Panc1 (cell line): ENCODE measurements around the gene ZNG1A. TPM values are rescaled to one million over a fixed set of nuclear protein-coding genes. Genes with fewer than 3 reads are reported as not detected.
"Not testable (repeated sequence)": the region's sequence is repeated elsewhere in the genome, so short reads cannot be mapped to it uniquely, and the experiment has no call there.

ENCODE experiments used
- ATAC-seq: fragments of 200-7000 bp; cut with Tn5 transposase; 2 replicates; pipeline ENCODE4 v1.9.1; 2020; ENCODE audit warnings: mild to moderate bottlenecking, moderate library complexity
- Bru-seq: library from RNA; stranded (reverse); fragments of 400-500 nt; gene quantifications from one replicate; lab custom pipeline; 2021; lab: Mats Ljungman, UMichigan
- BruChase-seq, 2 experiments: library from RNA; stranded (reverse); fragments of 400-500 nt; gene quantifications; one replicate each; lab custom pipeline; 2021; lab: Mats Ljungman, UMichigan
- BruUV-seq: library from RNA; stranded (reverse); fragments of 400-500 nt; replicated peaks from 2 replicates; lab custom pipeline; 2021; lab: Mats Ljungman, UMichigan
- CTCF ChIA-PET: fragments of 300-600 bp; sonication (Branson Sonifier 250); formaldehyde crosslinking; loops from one replicate; lab custom pipeline; 2022; ENCODE audit warnings: antibody characterized with exemption; lab: Charles Lee
- POLR2A ChIA-PET: fragments of 300-600 bp; sonication (Branson Sonifier 250); formaldehyde crosslinking; loops from one replicate; lab custom pipeline; 2022; ENCODE audit warnings: antibody characterized with exemption; lab: Charles Lee
- DNase-seq: peaks from one replicate; pipeline ENCODE4 v3.0.0-alpha.2; 2010; ENCODE audit warnings: low read depth, low spot score
- H3K27ac ChIP-seq: 2 replicates; pipeline ENCODE4 v1.5.1; 2011; ENCODE audit warnings: mild to moderate bottlenecking, low read length, inconsistent platforms
- H3K27me3 ChIP-seq: fragments of 200-500 bp; sonication (Bioruptor generic); 2 replicates; pipeline ENCODE4 v1.6.0; 2014; ENCODE audit warnings: low read length, inconsistent platforms; ENCODE audit not compliant: control insufficient read depth, insufficient read depth
- H3K36me3 ChIP-seq: fragments of 200-500 bp; sonication (Bioruptor generic); 2 replicates; pipeline ENCODE4 v1.5.1; 2014; ENCODE audit warnings: inconsistent platforms, mild to moderate bottlenecking, low read length, moderate library complexity; ENCODE audit not compliant: control insufficient read depth, insufficient read depth
- H3K4me1 ChIP-seq: 2 replicates; pipeline ENCODE4 v1.5.1; 2011; ENCODE audit warnings: inconsistent platforms, mild to moderate bottlenecking, low read length, moderate library complexity; ENCODE audit not compliant: control insufficient read depth, insufficient read depth
- H3K4me3 ChIP-seq, 2 experiments: 2 replicates each; pipeline ENCODE4 v1.5.1; 2011 to 2012; ENCODE audit warnings: low read depth in 2 of 2, low read length in 2 of 2, mild to moderate bottlenecking in 2 of 2, inconsistent platforms in 1 of 2, moderate library complexity in 1 of 2
- H3K9me3 ChIP-seq: fragments of 200-500 bp; sonication (Bioruptor generic); 2 replicates; pipeline ENCODE4 v1.5.1; 2014; ENCODE audit warnings: low read depth, mild to moderate bottlenecking, inconsistent platforms, low read length, moderate library complexity; ENCODE audit not compliant: control insufficient read depth, insufficient read depth
- POLR2AphosphoS5 ChIP-seq: IDR thresholded peaks from 2 replicates; pipeline ENCODE4 v1.6.1; 2012; ENCODE audit warnings: mild to moderate bottlenecking, low read depth, low read length, moderate library complexity
- SIN3A ChIP-seq: IDR thresholded peaks from 2 replicates; pipeline ENCODE4 v1.6.1; 2012; ENCODE audit warnings: low read depth, mild to moderate bottlenecking, low read length, moderate library complexity, borderline replicate concordance; ENCODE audit not compliant: insufficient read depth
- TCF7L2 ChIP-seq: IDR thresholded peaks from 2 replicates; pipeline ENCODE4 v1.6.1; 2011; ENCODE audit warnings: mild to moderate bottlenecking, low read depth, low read length, inconsistent platforms
- in situ Hi-C: cut with HindIII; loops from 2 replicates; pipeline ENCODE4 v1.10.0; 2016; ENCODE audit warnings: low sequenced_read_pairs, low pct_unique_long_range_greater_than_20kb
- intact Hi-C: fragments of 100-400 bp; cut with micrococcal nuclease; formaldehyde crosslinking; loops from one replicate; pipeline ENCODE4 v1.10.0; 2022; ENCODE audit not compliant: unreplicated experiment
- long read RNA-seq: library from polyadenylated mRNA; unstranded; transcript quantifications from one replicate; pipeline ENCODE4 v2.0.0, GENCODE V29; 2021; ENCODE audit not compliant: unreplicated experiment
- polyA plus RNA-seq: library from polyadenylated mRNA; unstranded; fragments of >200 nt; gene quantifications from one replicate; pipeline ENCODE4 v1.2.1, GENCODE V29; 2012; ENCODE audit warnings: missing spikeins; ENCODE audit not compliant: insufficient read length
- total RNA-seq: library from RNA; stranded (reverse); gene quantifications from one replicate; pipeline ENCODE4 v1.2.1, GENCODE V29; 2021; ENCODE audit not compliant: unreplicated experiment
- TF ChIP-seq, protein P1 (sequence below), 2 experiments: IDR thresholded peaks; 2 replicates each; pipeline ENCODE4 v1.6.1; 2011 to 2012; ENCODE audit warnings: low read depth in 2 of 2, control low read depth in 1 of 2, low read length in 1 of 2, mild to moderate bottlenecking in 1 of 2, moderate library complexity in 1 of 2; ENCODE audit not compliant: insufficient read depth in 1 of 2
- TF ChIP-seq, protein P2 (sequence below): fragments of 450-650 bp; IDR thresholded peaks from 2 replicates; pipeline ENCODE4 v1.5.1; 2017; ENCODE audit warnings: mild to moderate bottlenecking

Gene ZNG1A
- total RNA-seq (16.6 TPM), Bru-seq, nascent RNA (percentile 53 among the genes with signal in this experiment), BruChase-seq, experiment 1, labeled RNA remaining after a 2-hour chase (percentile 53 among the genes with signal in this experiment), BruChase-seq, experiment 2, labeled RNA remaining after a 6-hour chase (percentile 50 among the genes with signal in this experiment)
- polyA plus RNA-seq, result 13.5 TPM
- long read RNA-seq, transcript CBWD1-202 (15 exons, 1,706 nt), result major isoform, 18 of 28 reads
- long read RNA-seq, partial matches to known transcripts, result 4 of 28 reads
- long read RNA-seq, other reads (novel, unspliced or antisense), result 5 of 28 reads

DNA sequence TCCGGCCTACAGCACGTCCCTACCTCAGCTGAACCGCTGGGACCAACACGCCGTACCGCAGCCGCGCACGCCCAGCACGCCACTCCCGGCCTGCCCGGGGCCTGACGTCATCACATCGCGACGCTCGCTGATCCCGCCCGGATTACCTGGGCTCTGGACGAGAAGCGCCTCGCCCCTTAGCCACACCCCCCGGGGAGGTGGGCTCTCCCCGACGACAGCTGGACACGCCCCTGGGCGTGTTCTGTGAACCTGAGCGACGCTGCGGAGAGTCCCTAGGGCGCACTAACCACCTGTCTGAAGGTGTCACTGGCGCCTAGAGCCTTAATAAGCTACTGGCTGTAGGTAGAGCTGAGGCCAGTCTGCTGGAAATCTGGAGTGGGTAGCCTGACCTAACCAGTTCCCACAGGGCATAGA is at the start of gene ZNG1A:
TSS of gene ZNG1A (minus strand) at position 87 of the 414 bp plus-strand sequence. CDS start 87 bp downstream, outside the sequence.
- H3K36me3 ChIP-seq, POLR2A ChIA-PET, H3K4me1 ChIP-seq, ATAC-seq, DNase-seq, H3K27ac ChIP-seq, H3K9me3 ChIP-seq, H3K27me3 ChIP-seq, CTCF ChIA-PET, in situ Hi-C loops, intact Hi-C loops, BruUV-seq: not testable (repeated sequence)
- H3K4me3 ChIP-seq, result peak within 1 kb of the TSS; percentile 16 to 26; a peak in 2 of 4 replicates

DNA sequence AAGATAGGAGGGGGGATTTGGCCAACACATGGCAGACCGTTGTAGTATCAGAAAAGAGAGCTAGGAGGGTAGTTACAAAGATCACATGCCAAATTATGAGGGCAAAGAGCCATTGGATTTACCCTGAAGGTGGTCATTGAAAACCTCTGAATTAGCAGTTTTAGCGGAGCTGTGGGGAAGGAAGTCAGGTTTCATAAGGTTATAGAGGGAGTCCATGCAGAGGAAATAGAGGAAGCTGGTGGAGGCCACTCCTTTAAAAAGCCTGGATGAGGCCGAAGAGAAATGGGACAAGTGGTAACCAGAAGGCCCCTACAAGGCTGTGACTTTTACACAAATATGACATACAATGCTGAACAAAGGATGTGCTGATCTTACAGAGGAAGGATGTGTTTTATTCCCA is 49.0 kb upstream of the ZNG1A start:
- CTCF ChIA-PET, result no interaction called here
- no peak for ATAC-seq
- H3K27me3 ChIP-seq, result no peaks in the 10 kb centered on the region

More for the DNA sequence above, 49.0 kb upstream of the ZNG1A start:
- Histone ChIP-seq H3K36me3 (no peaks in the 10 kb centered on the region), H3K4me1 (no peaks in the 10 kb centered on the region), H3K4me3 (no peak overlapping the region), H3K27ac (no peak overlapping the region), H3K9me3 (no peaks in the 10 kb centered on the region)
- no peak for DNase-seq
- TF ChIP-seq TCF7L2 (no peak), SIN3A (no peak), POLR2AphosphoS5 (no peak)
- TF ChIP-seq, protein P1, sequence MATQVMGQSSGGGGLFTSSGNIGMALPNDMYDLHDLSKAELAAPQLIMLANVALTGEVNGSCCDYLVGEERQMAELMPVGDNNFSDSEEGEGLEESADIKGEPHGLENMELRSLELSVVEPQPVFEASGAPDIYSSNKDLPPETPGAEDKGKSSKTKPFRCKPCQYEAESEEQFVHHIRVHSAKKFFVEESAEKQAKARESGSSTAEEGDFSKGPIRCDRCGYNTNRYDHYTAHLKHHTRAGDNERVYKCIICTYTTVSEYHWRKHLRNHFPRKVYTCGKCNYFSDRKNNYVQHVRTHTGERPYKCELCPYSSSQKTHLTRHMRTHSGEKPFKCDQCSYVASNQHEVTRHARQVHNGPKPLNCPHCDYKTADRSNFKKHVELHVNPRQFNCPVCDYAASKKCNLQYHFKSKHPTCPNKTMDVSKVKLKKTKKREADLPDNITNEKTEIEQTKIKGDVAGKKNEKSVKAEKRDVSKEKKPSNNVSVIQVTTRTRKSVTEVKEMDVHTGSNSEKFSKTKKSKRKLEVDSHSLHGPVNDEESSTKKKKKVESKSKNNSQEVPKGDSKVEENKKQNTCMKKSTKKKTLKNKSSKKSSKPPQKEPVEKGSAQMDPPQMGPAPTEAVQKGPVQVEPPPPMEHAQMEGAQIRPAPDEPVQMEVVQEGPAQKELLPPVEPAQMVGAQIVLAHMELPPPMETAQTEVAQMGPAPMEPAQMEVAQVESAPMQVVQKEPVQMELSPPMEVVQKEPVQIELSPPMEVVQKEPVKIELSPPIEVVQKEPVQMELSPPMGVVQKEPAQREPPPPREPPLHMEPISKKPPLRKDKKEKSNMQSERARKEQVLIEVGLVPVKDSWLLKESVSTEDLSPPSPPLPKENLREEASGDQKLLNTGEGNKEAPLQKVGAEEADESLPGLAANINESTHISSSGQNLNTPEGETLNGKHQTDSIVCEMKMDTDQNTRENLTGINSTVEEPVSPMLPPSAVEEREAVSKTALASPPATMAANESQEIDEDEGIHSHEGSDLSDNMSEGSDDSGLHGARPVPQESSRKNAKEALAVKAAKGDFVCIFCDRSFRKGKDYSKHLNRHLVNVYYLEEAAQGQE (IDR thresholded peaks at IDR 0.05; ENCODE audit: insufficient read depth in 1 of 2, low read depth in 2 of 2, low read length in 1 of 2), result no peak
- TF ChIP-seq, protein P2, sequence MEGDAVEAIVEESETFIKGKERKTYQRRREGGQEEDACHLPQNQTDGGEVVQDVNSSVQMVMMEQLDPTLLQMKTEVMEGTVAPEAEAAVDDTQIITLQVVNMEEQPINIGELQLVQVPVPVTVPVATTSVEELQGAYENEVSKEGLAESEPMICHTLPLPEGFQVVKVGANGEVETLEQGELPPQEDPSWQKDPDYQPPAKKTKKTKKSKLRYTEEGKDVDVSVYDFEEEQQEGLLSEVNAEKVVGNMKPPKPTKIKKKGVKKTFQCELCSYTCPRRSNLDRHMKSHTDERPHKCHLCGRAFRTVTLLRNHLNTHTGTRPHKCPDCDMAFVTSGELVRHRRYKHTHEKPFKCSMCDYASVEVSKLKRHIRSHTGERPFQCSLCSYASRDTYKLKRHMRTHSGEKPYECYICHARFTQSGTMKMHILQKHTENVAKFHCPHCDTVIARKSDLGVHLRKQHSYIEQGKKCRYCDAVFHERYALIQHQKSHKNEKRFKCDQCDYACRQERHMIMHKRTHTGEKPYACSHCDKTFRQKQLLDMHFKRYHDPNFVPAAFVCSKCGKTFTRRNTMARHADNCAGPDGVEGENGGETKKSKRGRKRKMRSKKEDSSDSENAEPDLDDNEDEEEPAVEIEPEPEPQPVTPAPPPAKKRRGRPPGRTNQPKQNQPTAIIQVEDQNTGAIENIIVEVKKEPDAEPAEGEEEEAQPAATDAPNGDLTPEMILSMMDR, result no peak
- BruUV-seq, result no TSS peak
- intact Hi-C loops (no loop called here), in situ Hi-C loops (no loop called here)
- POLR2A ChIA-PET, result no interaction called here
